ENCODE measurements around the gene GRIK1. TPM values are rescaled to one million over a fixed set of nuclear protein-coding genes. Genes with fewer than 3 reads are reported as not detected.

Gene GRIK1
- polyA plus RNA-seq, 1 donor from 2014 or later = 8.7 TPM

DNA sequence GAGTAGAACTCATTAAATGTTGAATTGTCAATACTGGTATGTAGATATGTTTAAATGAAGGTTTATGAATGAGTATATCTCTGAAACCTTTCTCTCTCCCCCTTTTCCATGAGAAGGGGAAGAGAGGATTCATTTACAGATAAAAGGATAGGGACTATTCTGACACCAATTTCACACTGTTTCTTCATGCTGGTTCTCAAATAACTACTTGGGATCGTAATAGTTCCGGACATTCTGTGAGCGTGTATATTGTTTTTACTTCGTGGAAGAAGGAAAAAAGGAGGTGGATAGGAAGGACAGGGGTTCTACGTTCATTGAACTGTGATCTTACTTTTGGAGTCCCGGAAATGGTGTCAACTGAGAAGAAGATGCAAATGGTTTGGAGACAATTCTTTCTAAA, 284.2 kb downstream of the GRIK1 start:
- H3K27me3 ChIP-seq (ENCODE audit: insufficient read depth, low read depth, low read length) = no peaks in the 10 kb centered on the region
- H3K9me3 ChIP-seq (ENCODE audit: low read length) = no peaks in the 10 kb centered on the region
- H3F3A ChIP-seq (ENCODE audit: insufficient read depth, low read length, poor library complexity, severe bottlenecking) = no peaks in the 10 kb centered on the region
- no peaks in the 10 kb centered on the region for H3K9me2 ChIP-seq (ENCODE audit: insufficient read depth, low read length)
- H3K79me2 ChIP-seq (replicated peaks; ENCODE audit: insufficient read depth, low read length) = no peaks in the 10 kb centered on the region
- no peak overlapping the region for H3K4me3 ChIP-seq (ENCODE audit: low read length)
- no peaks in the 10 kb centered on the region for H3K36me3 ChIP-seq (ENCODE audit: insufficient read depth, low read length)
- TF ChIP-seq RAD21 (conservative IDR thresholded peaks at IDR 0.05) (no peak), SMC3 (conservative IDR thresholded peaks at IDR 0.05; ENCODE audit: poor library complexity) (no peak), MXI1 (conservative IDR thresholded peaks at IDR 0.05; ENCODE audit: poor library complexity, severe bottlenecking) (no peak), EP300 (conservative IDR thresholded peaks at IDR 0.05; ENCODE audit: poor library complexity, severe bottlenecking) (no peak), EZH2 (IDR thresholded peaks at IDR 0.05; ENCODE audit: borderline replicate concordance, insufficient read depth, low read length, poor library complexity, severe bottlenecking) (no peak), TAF1 (IDR thresholded peaks at IDR 0.05; ENCODE audit: low read depth) (no peak), POLR2AphosphoS5 (IDR thresholded peaks at IDR 0.05) (no peak)
- TF ChIP-seq, protein P1, sequence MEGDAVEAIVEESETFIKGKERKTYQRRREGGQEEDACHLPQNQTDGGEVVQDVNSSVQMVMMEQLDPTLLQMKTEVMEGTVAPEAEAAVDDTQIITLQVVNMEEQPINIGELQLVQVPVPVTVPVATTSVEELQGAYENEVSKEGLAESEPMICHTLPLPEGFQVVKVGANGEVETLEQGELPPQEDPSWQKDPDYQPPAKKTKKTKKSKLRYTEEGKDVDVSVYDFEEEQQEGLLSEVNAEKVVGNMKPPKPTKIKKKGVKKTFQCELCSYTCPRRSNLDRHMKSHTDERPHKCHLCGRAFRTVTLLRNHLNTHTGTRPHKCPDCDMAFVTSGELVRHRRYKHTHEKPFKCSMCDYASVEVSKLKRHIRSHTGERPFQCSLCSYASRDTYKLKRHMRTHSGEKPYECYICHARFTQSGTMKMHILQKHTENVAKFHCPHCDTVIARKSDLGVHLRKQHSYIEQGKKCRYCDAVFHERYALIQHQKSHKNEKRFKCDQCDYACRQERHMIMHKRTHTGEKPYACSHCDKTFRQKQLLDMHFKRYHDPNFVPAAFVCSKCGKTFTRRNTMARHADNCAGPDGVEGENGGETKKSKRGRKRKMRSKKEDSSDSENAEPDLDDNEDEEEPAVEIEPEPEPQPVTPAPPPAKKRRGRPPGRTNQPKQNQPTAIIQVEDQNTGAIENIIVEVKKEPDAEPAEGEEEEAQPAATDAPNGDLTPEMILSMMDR (IDR thresholded peaks at IDR 0.05; ENCODE audit: poor library complexity, severe bottlenecking) = no peak
- TF ChIP-seq, protein P2, sequence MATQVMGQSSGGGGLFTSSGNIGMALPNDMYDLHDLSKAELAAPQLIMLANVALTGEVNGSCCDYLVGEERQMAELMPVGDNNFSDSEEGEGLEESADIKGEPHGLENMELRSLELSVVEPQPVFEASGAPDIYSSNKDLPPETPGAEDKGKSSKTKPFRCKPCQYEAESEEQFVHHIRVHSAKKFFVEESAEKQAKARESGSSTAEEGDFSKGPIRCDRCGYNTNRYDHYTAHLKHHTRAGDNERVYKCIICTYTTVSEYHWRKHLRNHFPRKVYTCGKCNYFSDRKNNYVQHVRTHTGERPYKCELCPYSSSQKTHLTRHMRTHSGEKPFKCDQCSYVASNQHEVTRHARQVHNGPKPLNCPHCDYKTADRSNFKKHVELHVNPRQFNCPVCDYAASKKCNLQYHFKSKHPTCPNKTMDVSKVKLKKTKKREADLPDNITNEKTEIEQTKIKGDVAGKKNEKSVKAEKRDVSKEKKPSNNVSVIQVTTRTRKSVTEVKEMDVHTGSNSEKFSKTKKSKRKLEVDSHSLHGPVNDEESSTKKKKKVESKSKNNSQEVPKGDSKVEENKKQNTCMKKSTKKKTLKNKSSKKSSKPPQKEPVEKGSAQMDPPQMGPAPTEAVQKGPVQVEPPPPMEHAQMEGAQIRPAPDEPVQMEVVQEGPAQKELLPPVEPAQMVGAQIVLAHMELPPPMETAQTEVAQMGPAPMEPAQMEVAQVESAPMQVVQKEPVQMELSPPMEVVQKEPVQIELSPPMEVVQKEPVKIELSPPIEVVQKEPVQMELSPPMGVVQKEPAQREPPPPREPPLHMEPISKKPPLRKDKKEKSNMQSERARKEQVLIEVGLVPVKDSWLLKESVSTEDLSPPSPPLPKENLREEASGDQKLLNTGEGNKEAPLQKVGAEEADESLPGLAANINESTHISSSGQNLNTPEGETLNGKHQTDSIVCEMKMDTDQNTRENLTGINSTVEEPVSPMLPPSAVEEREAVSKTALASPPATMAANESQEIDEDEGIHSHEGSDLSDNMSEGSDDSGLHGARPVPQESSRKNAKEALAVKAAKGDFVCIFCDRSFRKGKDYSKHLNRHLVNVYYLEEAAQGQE (IDR thresholded peaks at IDR 0.05; ENCODE audit: borderline replicate concordance) = no peak
- H2AFZ ChIP-seq (ENCODE audit: low read depth, low read length) = no peak overlapping the region
- H3K27ac ChIP-seq (ENCODE audit: low read length) = no peak overlapping the region
- H3K4me2 ChIP-seq (ENCODE audit: low read length) = no peak overlapping the region
- H4K20me1 ChIP-seq (ENCODE audit: insufficient read depth) = no peaks in the 10 kb centered on the region
- H3K9ac ChIP-seq (ENCODE audit: low read length) = no peak overlapping the region

DNA sequence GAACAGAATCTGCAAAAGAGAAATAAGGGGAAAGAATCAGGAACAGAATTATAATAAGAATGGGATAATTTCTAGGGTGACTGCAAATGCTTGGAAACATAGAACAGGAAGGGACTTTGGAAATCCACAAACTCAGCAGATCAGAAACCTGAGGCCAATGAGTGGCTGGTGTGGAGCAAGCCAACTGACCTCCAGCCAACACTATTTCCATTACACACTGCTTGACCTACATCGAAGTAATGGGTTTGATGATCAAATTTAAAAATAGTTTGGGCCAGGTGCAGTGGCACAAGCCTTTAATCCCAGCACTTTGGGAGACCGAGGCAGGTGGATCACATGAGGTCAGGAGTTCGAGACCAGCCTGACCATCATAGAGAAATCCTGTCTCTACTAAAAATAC, 284.9 kb downstream of the GRIK1 start:
- Histone ChIP-seq H3K4me3 (ENCODE audit: low read length) (no peak overlapping the region), H3K36me3 (ENCODE audit: insufficient read depth, low read length) (no peaks in the 10 kb centered on the region), H3K9me3 (ENCODE audit: low read length) (no peaks in the 10 kb centered on the region), H3K4me2 (ENCODE audit: low read length) (no peak overlapping the region), H3K27me3 (ENCODE audit: insufficient read depth, low read depth, low read length) (no peaks in the 10 kb centered on the region), H3K9me2 (ENCODE audit: insufficient read depth, low read length) (no peaks in the 10 kb centered on the region), H2AFZ (ENCODE audit: low read depth, low read length) (no peak overlapping the region), H3K79me2 (replicated peaks; ENCODE audit: insufficient read depth, low read length) (no peaks in the 10 kb centered on the region), H3F3A (ENCODE audit: insufficient read depth, low read length, poor library complexity, severe bottlenecking) (no peaks in the 10 kb centered on the region), H3K27ac (ENCODE audit: low read length) (no peak overlapping the region), H4K20me1 (ENCODE audit: insufficient read depth) (no peaks in the 10 kb centered on the region), H3K9ac (ENCODE audit: low read length) (no peak overlapping the region)
- no peak for TF ChIP-seq EZH2 (IDR thresholded peaks at IDR 0.05; ENCODE audit: borderline replicate concordance, insufficient read depth, low read length, poor library complexity, severe bottlenecking)
- TF ChIP-seq RAD21 (conservative IDR thresholded peaks at IDR 0.05) = no peak
- no peak for TF ChIP-seq TAF1 (IDR thresholded peaks at IDR 0.05; ENCODE audit: low read depth)
- no peak for TF ChIP-seq SMC3 (conservative IDR thresholded peaks at IDR 0.05; ENCODE audit: poor library complexity)
- TF ChIP-seq EP300 (conservative IDR thresholded peaks at IDR 0.05; ENCODE audit: poor library complexity, severe bottlenecking) = no peak
- no peak for TF ChIP-seq POLR2AphosphoS5 (IDR thresholded peaks at IDR 0.05)
- TF ChIP-seq, protein P2 (IDR thresholded peaks at IDR 0.05; ENCODE audit: borderline replicate concordance) = no peak
- TF ChIP-seq, protein P1 (IDR thresholded peaks at IDR 0.05; ENCODE audit: poor library complexity, severe bottlenecking) = no peak
- no peak for TF ChIP-seq MXI1 (conservative IDR thresholded peaks at IDR 0.05; ENCODE audit: poor library complexity, severe bottlenecking)
